GM12878 (cell line): ENCODE results near the gene IRX6. TPM values are rescaled to one million over a fixed set of nuclear protein-coding genes. Genes with fewer than 3 reads are reported as not detected.

Experiments used
- ATAC-seq: fragments of 200-7000 bp; cut with Tn5 transposase; 3 replicates; pipeline ENCODE4 v1.9.1; 2020; ENCODE audit warnings: mild to moderate bottlenecking, moderate library complexity
- BruUV-seq: library from RNA; stranded (reverse); fragments of 400-500 nt; replicated peaks from 2 replicates; lab custom pipeline; 2021; lab: Mats Ljungman, UMichigan
- CTCF ChIA-PET: fragments of 300-600 bp; sonication (Branson Sonifier 250); formaldehyde crosslinking; extraction: SDS; loops from one replicate; lab custom pipeline; 2021; ENCODE audit warnings: inconsistent platforms; lab: Yijun Ruan, JAX
- POLR2A ChIA-PET: fragments of 350-600 bp; formaldehyde crosslinking; extraction: SDS; loops from one replicate; lab custom pipeline; 2021; ENCODE audit warnings: inconsistent platforms; lab: Charles Lee
- RAD21 ChIA-PET: fragments of 300-600 bp; sonication (Branson Sonifier 250); formaldehyde crosslinking; loops from one replicate; lab custom pipeline; 2023; ENCODE audit warnings: antibody characterized with exemption; ENCODE audit not compliant: unreplicated experiment; lab: Charles Lee
- SMC1A ChIA-PET: fragments of 300-600 bp; sonication (Branson Sonifier 250); formaldehyde crosslinking; loops from one replicate; lab custom pipeline; 2023; ENCODE audit not compliant: unreplicated experiment, uncharacterized antibody; lab: Charles Lee
- DNase-seq: peaks from one replicate; pipeline ENCODE4 v3.0.0-alpha.2; 2011; ENCODE audit warnings: low read depth, low spot score
- FAIRE-seq: peaks from 3 replicates; lab custom pipeline; 2011; peaks lifted over from hg19 to GRCh38; lab: Jason Lieb, UNC
- H2AFZ ChIP-seq: 2 replicates; pipeline ENCODE4 v1.6.0; 2011; ENCODE audit warnings: low read depth, low read length, control low read depth; ENCODE audit not compliant: control insufficient read depth
- H3K27ac ChIP-seq: 2 replicates; pipeline ENCODE4 v1.5.1; 2011; ENCODE audit warnings: control low read depth; ENCODE audit not compliant: control insufficient read depth, insufficient read depth
- H3K27me3 ChIP-seq, 2 experiments: replicated peaks in 1 of 2; 2 replicates each; pipeline versions ENCODE4 v1.6.0 to v1.6.1; 2011; ENCODE audit warnings: low read length in 1 of 2; ENCODE audit not compliant: control insufficient read depth in 2 of 2, insufficient read depth in 2 of 2
- H3K36me3 ChIP-seq, 2 experiments: 2 replicates each; pipeline ENCODE4 v1.5.1; 2011; ENCODE audit warnings: low read length in 1 of 2; ENCODE audit not compliant: control insufficient read depth in 2 of 2, insufficient read depth in 2 of 2
- H3K4me1 ChIP-seq: 2 replicates; pipeline ENCODE4 v1.6.1; 2011; ENCODE audit warnings: mild to moderate bottlenecking, low read length, moderate library complexity, mixed read lengths; ENCODE audit not compliant: control insufficient read depth, insufficient read depth
- H3K4me2 ChIP-seq: 2 replicates; pipeline ENCODE4 v1.6.0; 2011; ENCODE audit warnings: control low read depth; ENCODE audit not compliant: control insufficient read depth, insufficient read depth
- H3K4me3 ChIP-seq: fragments of 200-600 bp; sonication (generic); 2 replicates; pipeline ENCODE4 v1.5.1; 2016
- H3K79me2 ChIP-seq: 2 replicates; pipeline ENCODE4 v1.6.0; 2011; ENCODE audit warnings: low read length; ENCODE audit not compliant: control insufficient read depth, insufficient read depth
- H3K9ac ChIP-seq: 2 replicates; pipeline ENCODE4 v1.8.0; 2011; ENCODE audit warnings: low read length, control low read depth, mixed read lengths; ENCODE audit not compliant: control insufficient read depth, insufficient read depth
- H3K9me3 ChIP-seq: replicated peaks from 3 replicates; pipeline ENCODE4 v1.5.1; 2011; ENCODE audit warnings: mild to moderate bottlenecking, low read length; ENCODE audit not compliant: control insufficient read depth, insufficient read depth
- H4K20me1 ChIP-seq: 2 replicates; pipeline ENCODE4 v1.6.0; 2011; ENCODE audit not compliant: control insufficient read depth, insufficient read depth
- ASH2L ChIP-seq: fragments of 300-600, 200-600 bp; sonication (generic); IDR thresholded peaks from 2 replicates; pipeline ENCODE4 v1.6.1; 2017; ENCODE audit warnings: low read depth, mild to moderate bottlenecking, borderline replicate concordance
- BACH1 ChIP-seq: fragments of 450-650 bp; IDR thresholded peaks from 2 replicates; pipeline ENCODE4 v1.6.1; 2017; ENCODE audit warnings: mild to moderate bottlenecking, borderline replicate concordance
- EP300 ChIP-seq, 2 experiments: fragments of 150-350 bp in 1 of 2; IDR thresholded peaks; 2 replicates each; pipeline ENCODE4 v1.6.1; 2011 to 2012; ENCODE audit warnings: low read depth in 2 of 2, low read length in 2 of 2, borderline replicate concordance in 1 of 2, improper control_type of control experiment in 1 of 2, inconsistent platforms in 1 of 2; ENCODE audit not compliant: control insufficient read depth in 1 of 2
- ESRRA ChIP-seq: IDR thresholded peaks from 2 replicates; pipeline ENCODE4 v1.6.1; 2012; ENCODE audit warnings: mild to moderate bottlenecking, low read length, improper control_type of control experiment
- FOXK2 ChIP-seq: fragments of 450-650 bp; IDR thresholded peaks from 2 replicates; pipeline ENCODE4 v1.6.1; 2017; ENCODE audit warnings: mild to moderate bottlenecking, moderate library complexity
- GATAD2B ChIP-seq: fragments of 450-650 bp; conservative IDR thresholded peaks from 2 replicates; pipeline ENCODE4 v1.6.1; 2017; ENCODE audit warnings: low read depth, mild to moderate bottlenecking, moderate library complexity
- NBN ChIP-seq: fragments of 450-650 bp; IDR thresholded peaks from 2 replicates; pipeline ENCODE4 v1.6.1; 2016
- NFIC ChIP-seq: IDR thresholded peaks from 2 replicates; pipeline ENCODE4 v1.6.1; 2012; ENCODE audit warnings: low read depth, mild to moderate bottlenecking, inconsistent platforms, low read length, moderate library complexity
- NFYA ChIP-seq: IDR thresholded peaks from 2 replicates; pipeline ENCODE4 v1.6.1; 2011; ENCODE audit warnings: low read depth, mild to moderate bottlenecking, low read length, improper control_type of control experiment, borderline replicate concordance
- PAX8 ChIP-seq: fragments of 450-650 bp; IDR thresholded peaks from 2 replicates; pipeline ENCODE4 v1.6.1; 2017; ENCODE audit warnings: mild to moderate bottlenecking, moderate library complexity
- SMAD5 ChIP-seq: IDR thresholded peaks from 2 replicates; pipeline ENCODE4 v1.6.1; 2016; ENCODE audit warnings: antibody characterized with exemption, low read depth
- SRF ChIP-seq, 2 experiments: IDR thresholded peaks; 2 replicates each; pipeline ENCODE4 v1.6.1; 2011; ENCODE audit warnings: low read depth in 2 of 2, low read length in 2 of 2, mild to moderate bottlenecking in 1 of 2, moderate library complexity in 1 of 2
- TBL1XR1 ChIP-seq: IDR thresholded peaks from 2 replicates; pipeline ENCODE4 v1.6.1; 2012; ENCODE audit warnings: low read depth, low read length, improper control_type of control experiment
- TCF3 ChIP-seq: IDR thresholded peaks from 2 replicates; pipeline ENCODE4 v1.6.1; 2012; ENCODE audit warnings: low read depth, mild to moderate bottlenecking, low read length, borderline replicate concordance; ENCODE audit not compliant: insufficient read depth
- ZNF207 ChIP-seq: fragments of 450-650 bp; IDR thresholded peaks from 2 replicates; pipeline ENCODE4 v1.6.1; 2014; ENCODE audit warnings: antibody characterized with exemption, mild to moderate bottlenecking, borderline replicate concordance
- ZZZ3 ChIP-seq: IDR thresholded peaks from 2 replicates; pipeline ENCODE4 v1.6.1; 2011; ENCODE audit warnings: low read depth; ENCODE audit not compliant: control insufficient read depth, insufficient read length
- WGBS: methylation state at CpG from one replicate; pipeline ENCODE4 v1.1.6; 2016; ENCODE audit warnings: low lambda C conversion rate; ENCODE audit not compliant: insufficient replicate concordance, insufficient coverage; ENCODE audit errors: missing lambda C conversion rate; 5-methylcytosine and 5-hydroxymethylcytosine counted together
- in situ Hi-C: fragments of 300-500 bp; cut with MboI; formaldehyde crosslinking; loops from 9 replicates; pipeline ENCODE4 v1.14.3; 2018; ENCODE audit warnings: mixed read lengths
- intact Hi-C: fragments of 100-400 bp; cut with micrococcal nuclease; formaldehyde crosslinking; loops from one replicate; pipeline ENCODE4 v1.14.2; 2022; ENCODE audit not compliant: unreplicated experiment
- polyA plus RNA-seq, 11 experiments: library from polyadenylated mRNA; depleted of rRNA in 4 of 11; unstranded in 6 of 11; stranded (reverse) in 5 of 11; fragments of >200 nt; fragmentation: Nextera tagmentation in 4 of 11; fragmentation: Illumina TruSeq in 1 of 11; extraction: Ambion mirVana in 4 of 11; extraction: Trizol in 1 of 11; gene quantifications; 1 replicate in 1 of 11; 2 replicates in 10 of 11; pipeline versions ENCODE4 v1.2.1 to v1.2.3, GENCODE V29; 2011 to 2016; ENCODE audit warnings: inconsistent platforms in 2 of 11, missing spikeins in 2 of 11, low read depth in 1 of 11
- total RNA-seq, 4 experiments: library from RNA; depleted of rRNA in 3 of 4; stranded (reverse); fragments of >200 nt in 3 of 4; fragmentation: Illumina TruSeq in 1 of 4; extraction: Trizol in 1 of 4; gene quantifications; 2 replicates each; pipeline versions ENCODE4 v1.2.1 to v1.2.3, GENCODE V29; 2013 to 2021
- TF ChIP-seq, protein P1 (sequence below): fragments of 450-650 bp; IDR thresholded peaks from 2 replicates; pipeline ENCODE4 v1.6.1; 2017; ENCODE audit warnings: borderline replicate concordance
- TF ChIP-seq, protein P2 (sequence below): IDR thresholded peaks from 2 replicates; pipeline ENCODE4 v1.6.1; 2012; ENCODE audit warnings: mild to moderate bottlenecking, low read depth, low read length
- TF ChIP-seq, protein P3 (sequence below): IDR thresholded peaks from 2 replicates; pipeline ENCODE4 v1.6.1; 2012; ENCODE audit warnings: low read depth, low read length, improper control_type of control experiment

Gene IRX6
- total and polyA plus RNA-seq, 10 of the 15 experiments (the other 5 are each of a cell fraction or from before 2014, with no cell fraction given) = not detected

DNA sequence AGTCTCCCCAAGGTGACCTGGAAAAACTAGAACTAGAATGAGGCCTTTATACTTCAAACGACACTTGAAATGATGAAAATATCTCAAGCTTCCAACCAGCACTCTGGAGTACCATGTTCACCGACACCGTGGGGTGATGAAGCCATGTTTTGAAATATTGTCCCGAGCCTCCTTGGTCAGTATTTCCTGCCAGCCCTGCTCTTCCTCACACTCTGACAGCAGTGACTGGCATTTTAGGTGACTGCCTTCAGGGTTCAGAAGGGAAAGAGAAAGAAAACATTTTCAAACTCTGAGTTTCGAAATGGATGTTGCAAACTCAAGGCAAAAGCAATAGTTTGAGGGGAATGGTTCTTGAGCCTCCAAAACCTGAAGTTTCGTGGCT is 39.3 kb upstream of the IRX6 start:
- Histone ChIP-seq H3K4me2 (no peak overlapping the region), H3K9ac (no peak overlapping the region), H3K4me1 (no peaks in the 10 kb centered on the region), H4K20me1 (no peaks in the 10 kb centered on the region), H3K36me3 (no peaks in the 10 kb centered on the region), H3K27ac (no peak overlapping the region), H3K9me3 (no peaks in the 10 kb centered on the region), H2AFZ (no peak overlapping the region), H3K27me3 (no peaks in the 10 kb centered on the region), H3K79me2 (no peaks in the 10 kb centered on the region), H3K4me3 (no peak overlapping the region)
- FAIRE-seq = no peak
- BruUV-seq = no TSS peak
- ChIA-PET SMC1A (no interaction called here), CTCF (no interaction called here), POLR2A (no interaction called here), RAD21 (no interaction called here)
- WGBS = 30% methylated on average over 6 of the region's 6 CpGs
- intact Hi-C loops (no loop called here), in situ Hi-C loops (no loop called here)
- DNase-seq = no peak
- no peak for ATAC-seq
- TF ChIP-seq SMAD5 = no peak
- TF ChIP-seq ASH2L = no peak
- no peak for TF ChIP-seq BACH1
- TF ChIP-seq SRF (IDR thresholded peaks at IDR 0.05; ENCODE audit: low read depth in 2 of 2, low read length in 2 of 2) = no peak
- TF ChIP-seq EP300 (IDR thresholded peaks at IDR 0.05; ENCODE audit: borderline replicate concordance in 1 of 2, control insufficient read depth in 1 of 2, low read depth in 2 of 2, low read length in 2 of 2) = no peak
- TF ChIP-seq, protein P1, sequence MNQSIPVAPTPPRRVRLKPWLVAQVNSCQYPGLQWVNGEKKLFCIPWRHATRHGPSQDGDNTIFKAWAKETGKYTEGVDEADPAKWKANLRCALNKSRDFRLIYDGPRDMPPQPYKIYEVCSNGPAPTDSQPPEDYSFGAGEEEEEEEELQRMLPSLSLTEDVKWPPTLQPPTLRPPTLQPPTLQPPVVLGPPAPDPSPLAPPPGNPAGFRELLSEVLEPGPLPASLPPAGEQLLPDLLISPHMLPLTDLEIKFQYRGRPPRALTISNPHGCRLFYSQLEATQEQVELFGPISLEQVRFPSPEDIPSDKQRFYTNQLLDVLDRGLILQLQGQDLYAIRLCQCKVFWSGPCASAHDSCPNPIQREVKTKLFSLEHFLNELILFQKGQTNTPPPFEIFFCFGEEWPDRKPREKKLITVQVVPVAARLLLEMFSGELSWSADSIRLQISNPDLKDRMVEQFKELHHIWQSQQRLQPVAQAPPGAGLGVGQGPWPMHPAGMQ = no peak
- TF ChIP-seq FOXK2 = no peak
- TF ChIP-seq, protein P2, sequence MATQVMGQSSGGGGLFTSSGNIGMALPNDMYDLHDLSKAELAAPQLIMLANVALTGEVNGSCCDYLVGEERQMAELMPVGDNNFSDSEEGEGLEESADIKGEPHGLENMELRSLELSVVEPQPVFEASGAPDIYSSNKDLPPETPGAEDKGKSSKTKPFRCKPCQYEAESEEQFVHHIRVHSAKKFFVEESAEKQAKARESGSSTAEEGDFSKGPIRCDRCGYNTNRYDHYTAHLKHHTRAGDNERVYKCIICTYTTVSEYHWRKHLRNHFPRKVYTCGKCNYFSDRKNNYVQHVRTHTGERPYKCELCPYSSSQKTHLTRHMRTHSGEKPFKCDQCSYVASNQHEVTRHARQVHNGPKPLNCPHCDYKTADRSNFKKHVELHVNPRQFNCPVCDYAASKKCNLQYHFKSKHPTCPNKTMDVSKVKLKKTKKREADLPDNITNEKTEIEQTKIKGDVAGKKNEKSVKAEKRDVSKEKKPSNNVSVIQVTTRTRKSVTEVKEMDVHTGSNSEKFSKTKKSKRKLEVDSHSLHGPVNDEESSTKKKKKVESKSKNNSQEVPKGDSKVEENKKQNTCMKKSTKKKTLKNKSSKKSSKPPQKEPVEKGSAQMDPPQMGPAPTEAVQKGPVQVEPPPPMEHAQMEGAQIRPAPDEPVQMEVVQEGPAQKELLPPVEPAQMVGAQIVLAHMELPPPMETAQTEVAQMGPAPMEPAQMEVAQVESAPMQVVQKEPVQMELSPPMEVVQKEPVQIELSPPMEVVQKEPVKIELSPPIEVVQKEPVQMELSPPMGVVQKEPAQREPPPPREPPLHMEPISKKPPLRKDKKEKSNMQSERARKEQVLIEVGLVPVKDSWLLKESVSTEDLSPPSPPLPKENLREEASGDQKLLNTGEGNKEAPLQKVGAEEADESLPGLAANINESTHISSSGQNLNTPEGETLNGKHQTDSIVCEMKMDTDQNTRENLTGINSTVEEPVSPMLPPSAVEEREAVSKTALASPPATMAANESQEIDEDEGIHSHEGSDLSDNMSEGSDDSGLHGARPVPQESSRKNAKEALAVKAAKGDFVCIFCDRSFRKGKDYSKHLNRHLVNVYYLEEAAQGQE = no peak
- TF ChIP-seq TCF3 = no peak
- no peak for TF ChIP-seq GATAD2B
- no peak for TF ChIP-seq TBL1XR1
- TF ChIP-seq NFIC = no peak
- no peak for TF ChIP-seq ESRRA
- TF ChIP-seq ZNF207 = no peak
- TF ChIP-seq, protein P3, sequence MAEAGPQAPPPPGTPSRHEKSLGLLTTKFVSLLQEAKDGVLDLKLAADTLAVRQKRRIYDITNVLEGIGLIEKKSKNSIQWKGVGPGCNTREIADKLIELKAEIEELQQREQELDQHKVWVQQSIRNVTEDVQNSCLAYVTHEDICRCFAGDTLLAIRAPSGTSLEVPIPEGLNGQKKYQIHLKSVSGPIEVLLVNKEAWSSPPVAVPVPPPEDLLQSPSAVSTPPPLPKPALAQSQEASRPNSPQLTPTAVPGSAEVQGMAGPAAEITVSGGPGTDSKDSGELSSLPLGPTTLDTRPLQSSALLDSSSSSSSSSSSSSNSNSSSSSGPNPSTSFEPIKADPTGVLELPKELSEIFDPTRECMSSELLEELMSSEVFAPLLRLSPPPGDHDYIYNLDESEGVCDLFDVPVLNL = no peak
- TF ChIP-seq NFYA = no peak
- no peak for TF ChIP-seq PAX8
- TF ChIP-seq ZZZ3 = no peak
- TF ChIP-seq NBN = no peak
